ENCODE data around the gene ZFP57. TPM values are rescaled to one million over a fixed set of nuclear protein-coding genes. Genes with fewer than 3 reads are reported as not detected.

Gene ZFP57
- total RNA-seq, 1 experiment from 2014 or later, result not detected

DNA sequence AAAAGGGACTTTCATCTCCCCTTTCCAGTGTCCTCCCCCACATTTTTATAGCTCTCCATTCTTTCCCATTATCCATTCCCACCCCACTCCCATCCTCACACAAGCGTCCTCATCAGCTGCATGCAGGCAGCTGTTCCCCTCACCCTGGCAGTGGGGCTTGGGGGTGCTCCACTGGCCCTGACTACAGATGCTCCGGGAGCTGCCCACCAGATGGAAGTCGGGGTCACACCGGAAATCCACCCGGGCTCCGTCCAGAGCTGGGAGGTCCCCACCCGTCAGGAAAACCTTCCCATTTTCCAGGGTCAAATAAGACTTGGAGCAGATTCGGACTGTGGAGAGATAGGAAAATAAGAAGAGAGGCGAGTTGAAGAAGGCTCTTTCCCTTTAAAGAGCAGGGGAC, 50.6 kb downstream of the ZFP57 start:
- in situ Hi-C loops (cut with HindIII; ENCODE audit: low sequenced_read_pairs), result no loop called here
- no peak for DNase-seq (ENCODE audit: low spot score)

DNA sequence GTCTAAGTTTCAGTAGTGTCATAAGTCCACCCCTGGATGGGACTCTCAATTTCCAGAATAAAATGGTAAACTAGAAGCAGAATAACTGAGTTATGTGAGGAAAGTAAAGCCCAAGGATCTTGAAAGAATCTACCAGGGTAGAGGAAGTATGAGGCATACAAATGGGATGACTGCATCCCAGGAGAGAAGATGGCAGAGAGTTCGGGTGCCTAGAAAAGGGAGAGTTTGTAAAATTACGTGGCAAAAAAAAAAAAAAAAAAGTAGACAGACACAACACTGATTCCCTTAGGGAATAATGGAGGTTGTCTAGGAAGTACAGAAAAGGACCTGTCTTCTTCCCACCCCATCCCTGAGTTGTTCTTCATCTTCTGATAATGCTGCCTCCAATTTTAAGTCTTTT, 51.4 kb downstream of the ZFP57 start:
- no peak for DNase-seq (ENCODE audit: low spot score)
- in situ Hi-C loops (cut with HindIII; ENCODE audit: low sequenced_read_pairs), result no loop called here

DNA sequence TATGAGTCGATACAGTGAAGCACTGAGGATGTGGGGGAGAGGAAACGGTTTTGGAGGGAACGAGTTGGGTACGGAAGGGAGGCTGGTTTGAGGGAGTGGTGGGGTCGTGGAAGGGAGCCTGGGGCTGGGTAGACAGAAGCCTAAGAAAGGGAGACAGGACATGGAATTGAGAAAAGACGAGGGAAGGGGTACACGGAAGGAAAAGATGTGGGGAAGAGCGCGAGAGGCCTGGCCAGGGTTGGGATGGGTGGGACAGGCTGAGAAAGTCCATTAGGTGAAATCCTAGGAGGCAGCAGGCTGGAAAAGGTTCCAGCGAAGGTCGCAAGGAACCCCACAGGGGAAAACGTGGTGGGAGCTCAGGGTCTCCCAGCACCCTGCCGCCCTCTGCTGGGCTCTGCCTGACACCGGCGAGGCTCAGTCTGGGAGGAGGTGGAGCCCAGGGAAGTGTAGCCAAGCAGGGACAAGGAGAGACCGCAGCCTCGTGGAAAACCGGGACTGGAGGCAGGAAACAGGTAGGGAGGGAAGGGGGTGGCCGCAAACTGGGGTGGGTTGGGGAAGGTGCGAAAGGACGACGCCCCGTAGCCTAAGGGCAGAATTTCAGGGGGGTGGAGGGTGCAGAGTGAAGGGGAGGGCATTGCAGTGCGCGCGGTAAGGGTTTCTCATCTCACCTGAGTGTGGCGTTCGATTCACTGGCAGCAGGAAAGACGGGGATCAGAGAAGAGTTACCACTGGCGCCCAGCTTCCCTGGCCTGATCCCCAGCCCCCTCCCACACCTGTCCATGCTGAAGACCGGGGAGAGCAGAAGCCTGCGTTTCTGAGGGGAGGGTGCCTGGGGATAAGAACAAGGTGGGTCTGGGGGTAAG, 52.3 kb downstream of the ZFP57 start:
- in situ Hi-C loops (cut with HindIII; ENCODE audit: low sequenced_read_pairs), result no loop called here

DNA sequence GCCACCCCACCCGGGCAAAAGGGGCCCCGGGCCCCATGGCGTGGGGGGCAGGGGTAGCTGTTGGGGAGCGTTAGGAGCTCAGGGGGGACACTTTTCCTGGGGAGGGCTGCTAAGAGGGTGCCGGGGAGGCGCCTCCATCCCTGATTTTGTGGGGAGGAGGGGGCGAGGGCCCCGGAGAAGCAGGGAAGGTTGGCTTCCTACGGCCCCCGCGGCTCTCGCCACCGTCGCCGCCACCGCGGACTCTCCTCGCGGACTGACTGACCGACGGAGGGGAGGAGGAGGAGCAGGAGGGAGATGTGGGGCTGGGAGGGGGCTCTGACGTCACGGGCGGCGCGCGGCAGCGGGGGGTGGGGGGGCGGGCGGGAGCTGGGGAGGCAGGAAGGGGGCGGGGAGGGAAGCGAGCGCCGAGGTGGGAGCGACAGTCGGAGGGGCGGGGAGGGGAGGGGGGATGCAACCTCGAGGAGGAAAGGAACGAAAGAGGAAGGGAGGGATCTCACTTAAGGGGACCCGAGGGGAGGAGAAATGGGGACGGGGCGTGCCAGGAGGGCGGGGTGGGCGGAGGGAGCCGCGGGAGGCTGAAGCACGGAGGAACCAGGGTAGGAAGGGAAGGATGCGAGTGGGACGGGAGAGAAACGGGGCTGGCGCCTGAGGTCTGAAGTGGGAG, 53.1 kb downstream of the ZFP57 start:
- peak; percentile 68 for DNase-seq (ENCODE audit: low spot score)
- in situ Hi-C loops (cut with HindIII; ENCODE audit: low sequenced_read_pairs), result no loop called here

More for the DNA sequence above, 52.3 kb downstream of the ZFP57 start:
- DNase-seq (ENCODE audit: low spot score), result peak; percentile 87

- peak; percentile 31 for DNase-seq (ENCODE audit: low spot score)
- in situ Hi-C loops (cut with HindIII; ENCODE audit: low sequenced_read_pairs), result no loop called here
Measured at GRCh38 chr6:29626948-29627754, 53.8 kb downstream of the ZFP57 start.

DNA sequence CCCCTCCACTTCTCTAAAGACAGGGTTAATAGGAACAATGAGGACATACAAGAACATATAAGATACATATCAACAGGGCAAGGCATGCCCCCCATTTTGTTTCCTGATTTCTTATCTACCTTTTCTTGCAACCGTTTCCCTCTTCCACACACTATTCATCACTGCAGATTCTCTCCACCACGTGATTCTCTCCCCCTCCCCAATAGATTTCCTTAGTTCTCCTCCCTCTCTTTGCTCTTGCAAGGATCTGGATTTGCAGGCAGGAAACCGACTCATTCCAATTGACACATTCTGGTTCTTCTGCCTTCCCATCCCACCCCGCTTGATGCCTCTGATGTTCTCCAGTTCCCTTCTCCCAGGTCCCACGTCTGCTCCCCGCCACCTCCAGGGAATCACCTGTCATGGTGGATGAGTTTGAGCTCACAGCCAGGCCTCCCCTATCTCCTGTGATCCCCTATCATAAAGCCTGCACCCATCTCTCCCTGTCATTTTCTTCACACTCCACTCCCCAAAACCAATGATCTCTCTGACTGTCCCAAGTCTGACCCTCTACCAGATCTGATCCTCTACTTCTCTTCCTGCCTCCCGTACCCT, 55.5 kb downstream of the ZFP57 start:
- DNase-seq (ENCODE audit: low spot score), result peak; percentile 23
- in situ Hi-C loops (cut with HindIII; ENCODE audit: low sequenced_read_pairs), result no loop called here

DNA sequence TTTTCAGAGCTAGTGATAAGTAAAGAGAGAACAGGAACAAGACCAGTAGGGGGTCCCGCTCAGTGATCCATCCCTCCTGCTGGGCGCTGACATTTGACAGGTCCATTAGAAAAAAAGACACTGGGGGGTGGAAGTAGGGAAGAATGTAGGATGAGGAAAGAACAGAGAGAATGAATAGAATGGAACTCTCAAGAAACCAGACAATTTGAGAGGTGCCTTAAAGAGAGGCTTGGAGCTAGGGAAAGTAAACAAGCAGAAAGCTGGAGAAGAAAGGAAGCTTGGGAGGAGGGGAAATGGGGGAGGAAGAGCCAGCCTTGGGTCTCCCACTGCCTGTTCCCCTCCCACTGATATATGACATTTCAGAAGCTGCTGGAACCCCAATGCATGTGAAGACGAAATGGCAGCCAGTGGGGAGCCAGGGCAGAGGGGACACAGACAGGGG, 56.4 kb downstream of the ZFP57 start:
- in situ Hi-C loops (cut with HindIII; ENCODE audit: low sequenced_read_pairs), result no loop called here
- DNase-seq (ENCODE audit: low spot score), result peak; percentile 25

Other genes with a start within 250 kb of the ZFP57 start
- not detected in 2 replicates for gene OR10C1, start 241.8 kb downstream of the ZFP57 start, total RNA-seq (2014; rRNA removed; shearing (Covaris generic))
- not detected in 2 replicates for gene OR11A1, start 224.1 kb downstream of the ZFP57 start, total RNA-seq (2014; rRNA removed; shearing (Covaris generic))
- not detected in 2 replicates for gene OR2H1, start 224.0 kb downstream of the ZFP57 start, total RNA-seq (2014; rRNA removed; shearing (Covaris generic))
- gene MAS1L, start 193.2 kb downstream of the ZFP57 start, total RNA-seq (2014; rRNA removed; shearing (Covaris generic)), result not detected in 2 replicates
- 0.17 TPM in 1 of 2 replicates, not detected in the other for gene UBD, start 121.4 kb downstream of the ZFP57 start, total RNA-seq (2014; rRNA removed; shearing (Covaris generic))
- not detected in 2 replicates for gene OR2H2, start 96.0 kb downstream of the ZFP57 start, total RNA-seq (2014; rRNA removed; shearing (Covaris generic))
- 2.2 and 3.6 TPM in 2 replicates for gene GABBR1, start 48.0 kb downstream of the ZFP57 start, total RNA-seq (2014; rRNA removed; shearing (Covaris generic))
- not detected in 2 replicates for gene MOG, start 24.1 kb downstream of the ZFP57 start, total RNA-seq (2014; rRNA removed; shearing (Covaris generic))
- not detected in 2 replicates for gene HLA-F, start 42.3 kb upstream of the ZFP57 start, total RNA-seq (2014; rRNA removed; shearing (Covaris generic))
- not detected in 2 replicates for gene HLA-G, start 146.7 kb upstream of the ZFP57 start, total RNA-seq (2014; rRNA removed; shearing (Covaris generic))